BJ (cell line): ENCODE measurements around the gene L3MBTL1. TPM values are rescaled to one million over a fixed set of nuclear protein-coding genes. Genes with fewer than 3 reads are reported as not detected.

Source experiments
- CTCF ChIA-PET: fragments of 350-600 bp; formaldehyde crosslinking; extraction: SDS; loops from one replicate; lab custom pipeline; 2021; ENCODE audit warnings: antibody characterized with exemption, inconsistent platforms; lab: Yijun Ruan, JAX
- POLR2A ChIA-PET: fragments of 300-600 bp; sonication (Branson Sonifier 250); formaldehyde crosslinking; extraction: SDS; loops from one replicate; lab custom pipeline; 2021; ENCODE audit warnings: antibody characterized with exemption; lab: Charles Lee
- DNase-seq: peaks from one replicate; pipeline ENCODE4 v3.0.0-alpha.2; 2011; ENCODE audit warnings: low read depth
- H3K27me3 ChIP-seq: 2 replicates; pipeline ENCODE4 v1.6.0; 2011; ENCODE audit warnings: low read length; ENCODE audit not compliant: control insufficient read depth, insufficient read depth
- H3K36me3 ChIP-seq: 2 replicates; pipeline ENCODE4 v1.5.1; 2011; ENCODE audit warnings: low read length; ENCODE audit not compliant: control insufficient read depth, insufficient read depth
- H3K4me3 ChIP-seq: 2 replicates; pipeline ENCODE4 v1.5.1; 2011; ENCODE audit warnings: low read depth, mild to moderate bottlenecking, control low read depth, low read length
- polyA plus RNA-seq: library from polyadenylated mRNA; depleted of rRNA; stranded (reverse); fragments of >200 nt; gene quantifications from 2 replicates; pipeline ENCODE4 v1.2.3, GENCODE V29; 2011
- TF ChIP-seq, protein P1 (sequence below): IDR thresholded peaks from 2 replicates; pipeline ENCODE4 v1.5.1; 2011; ENCODE audit warnings: low read depth, mild to moderate bottlenecking, control low read depth, inconsistent platforms, low read length, moderate library complexity; ENCODE audit not compliant: insufficient read depth

L3MBTL1 gene
- polyA plus RNA-seq, 1 experiment = 4.5 TPM

DNA sequence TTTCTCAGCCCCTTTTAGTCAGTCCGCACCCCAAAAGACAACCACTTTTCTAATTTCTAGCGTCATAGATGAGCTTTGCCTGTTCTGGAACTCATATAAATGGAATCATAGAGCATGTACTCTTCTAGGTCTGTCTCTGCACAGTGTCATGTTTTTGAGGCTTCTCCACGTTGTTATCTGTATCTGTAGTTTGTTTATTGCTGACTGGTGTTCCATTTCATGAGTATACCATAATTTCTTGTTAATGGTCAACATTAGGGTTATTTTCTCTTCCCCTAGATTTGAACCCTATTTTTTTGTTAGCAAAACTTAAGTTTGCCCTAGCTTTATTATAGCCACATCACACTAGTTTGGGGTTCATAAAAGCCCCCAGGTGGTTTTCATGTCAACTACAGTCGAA, 35.2 kb downstream of the L3MBTL1 start:
- DNase-seq = no peak
- ChIA-PET POLR2A (no interaction called here), CTCF (no interaction called here)
- Histone ChIP-seq H3K36me3 (no peaks in the 10 kb centered on the region; the same call in 1 of the 2 replicates), H3K4me3 (no peak overlapping the region), H3K27me3 (no peaks in the 10 kb centered on the region)
- TF ChIP-seq, protein P1, sequence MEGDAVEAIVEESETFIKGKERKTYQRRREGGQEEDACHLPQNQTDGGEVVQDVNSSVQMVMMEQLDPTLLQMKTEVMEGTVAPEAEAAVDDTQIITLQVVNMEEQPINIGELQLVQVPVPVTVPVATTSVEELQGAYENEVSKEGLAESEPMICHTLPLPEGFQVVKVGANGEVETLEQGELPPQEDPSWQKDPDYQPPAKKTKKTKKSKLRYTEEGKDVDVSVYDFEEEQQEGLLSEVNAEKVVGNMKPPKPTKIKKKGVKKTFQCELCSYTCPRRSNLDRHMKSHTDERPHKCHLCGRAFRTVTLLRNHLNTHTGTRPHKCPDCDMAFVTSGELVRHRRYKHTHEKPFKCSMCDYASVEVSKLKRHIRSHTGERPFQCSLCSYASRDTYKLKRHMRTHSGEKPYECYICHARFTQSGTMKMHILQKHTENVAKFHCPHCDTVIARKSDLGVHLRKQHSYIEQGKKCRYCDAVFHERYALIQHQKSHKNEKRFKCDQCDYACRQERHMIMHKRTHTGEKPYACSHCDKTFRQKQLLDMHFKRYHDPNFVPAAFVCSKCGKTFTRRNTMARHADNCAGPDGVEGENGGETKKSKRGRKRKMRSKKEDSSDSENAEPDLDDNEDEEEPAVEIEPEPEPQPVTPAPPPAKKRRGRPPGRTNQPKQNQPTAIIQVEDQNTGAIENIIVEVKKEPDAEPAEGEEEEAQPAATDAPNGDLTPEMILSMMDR = no peak

DNA sequence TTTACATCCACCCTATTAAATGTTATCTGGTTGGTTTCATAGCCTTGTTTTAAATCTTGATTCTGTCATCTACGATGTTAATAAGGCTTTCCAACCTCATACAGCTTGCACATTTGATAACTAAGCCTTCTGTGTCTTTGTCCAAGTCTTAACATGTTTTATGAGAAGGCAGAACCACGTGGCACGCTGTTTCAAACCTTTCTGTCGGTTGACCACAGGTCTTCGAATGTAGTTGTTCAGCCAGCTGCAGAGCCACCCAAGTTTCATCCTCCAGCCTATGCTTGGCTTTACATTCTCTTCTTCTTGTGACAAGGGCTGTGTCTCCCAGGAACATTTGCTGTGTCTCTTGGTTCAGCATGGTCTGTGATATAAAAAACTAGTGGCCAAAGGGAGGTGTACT, 35.6 kb downstream of the L3MBTL1 start:
- Histone ChIP-seq H3K36me3 (no peaks in the 10 kb centered on the region; the same call in 1 of the 2 replicates), H3K4me3 (no peak overlapping the region), H3K27me3 (no peaks in the 10 kb centered on the region)
- CTCF ChIA-PET = no interaction called here
- POLR2A ChIA-PET = no interaction called here
- DNase-seq = no peak
- TF ChIP-seq, protein P1 = no peak

DNA sequence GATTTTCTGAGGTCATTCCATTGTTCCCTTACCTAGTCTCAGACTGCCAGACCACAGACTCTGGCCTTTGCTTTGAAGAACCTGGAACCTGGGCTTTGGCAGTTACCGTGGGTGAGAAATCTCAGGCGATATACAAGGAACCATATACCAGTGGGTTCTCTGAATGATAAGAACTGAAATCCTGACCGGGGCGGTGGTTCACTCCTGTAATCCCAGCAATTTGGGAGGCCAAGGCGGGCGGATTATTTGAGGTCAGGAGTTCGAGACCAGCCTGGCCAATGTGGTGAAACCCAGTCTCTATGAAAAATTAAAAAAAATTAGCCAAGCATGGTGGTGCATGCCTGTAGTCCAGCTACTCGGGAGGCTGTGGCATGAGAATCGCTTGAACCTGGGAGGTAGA, 37.0 kb downstream of the L3MBTL1 start:
- no peaks in the 10 kb centered on the region; the same call in 1 of the 2 replicates for H3K36me3 ChIP-seq
- TF ChIP-seq, protein P1 = no peak
- H3K27me3 ChIP-seq = no peaks in the 10 kb centered on the region
- H3K4me3 ChIP-seq = no peak overlapping the region
- ChIA-PET POLR2A (no interaction called here), CTCF (interaction anchor here (0.6 to 1.5 kb wide), 4 partner anchors 8 to 147 kb away, joined by 3 to 4 read pairs (median 3); no protein-coding TSS in a partner anchor)
- DNase-seq = no peak

DNA sequence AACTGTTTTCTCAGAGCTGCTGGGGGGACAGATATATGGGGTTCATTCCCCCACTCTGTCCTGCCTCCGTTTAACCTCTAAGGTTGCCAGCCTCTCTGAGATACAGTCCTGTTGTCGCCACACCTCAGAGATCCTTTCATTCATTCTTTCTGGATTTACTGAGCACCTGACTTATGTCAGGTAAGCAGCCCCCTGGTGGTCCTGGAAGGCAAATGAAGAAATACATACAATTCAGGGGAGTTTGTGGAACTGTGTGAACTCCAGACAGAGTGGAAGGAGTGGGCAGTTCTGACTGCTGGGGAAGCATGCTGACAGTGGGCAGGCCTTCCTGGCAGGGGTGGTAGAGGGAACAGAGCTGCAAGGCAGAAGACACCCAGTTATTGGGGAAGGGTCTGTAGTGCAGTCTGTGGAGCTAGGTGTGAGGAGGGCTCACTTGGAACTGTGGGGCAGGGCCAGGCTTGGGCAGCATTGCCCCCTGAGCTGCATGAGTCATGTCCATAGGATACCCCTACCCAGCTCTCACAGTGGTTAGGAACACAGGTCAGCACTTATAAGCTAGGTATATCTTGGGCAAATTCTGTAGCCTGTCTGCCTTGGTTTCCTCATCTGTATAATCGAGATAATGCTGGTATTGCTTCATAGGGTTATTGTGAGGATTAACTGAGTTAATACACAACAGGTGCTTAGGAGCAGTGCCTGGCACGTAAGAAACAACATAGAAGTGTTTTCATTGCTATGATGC, 38.5 kb downstream of the L3MBTL1 start:
- DNase-seq = no peak
- POLR2A ChIA-PET = no interaction called here
- TF ChIP-seq, protein P1 = no peak
- no peaks in the 10 kb centered on the region; the same call in 1 of the 2 replicates for H3K36me3 ChIP-seq
- H3K4me3 ChIP-seq = no peak overlapping the region
- no peaks in the 10 kb centered on the region for H3K27me3 ChIP-seq
- CTCF ChIA-PET = interaction anchor here (0.8 to 1.9 kb wide), 4 partner anchors 8 to 146 kb away, joined by 3 to 9 read pairs (median 4); no protein-coding TSS in a partner anchor

DNA sequence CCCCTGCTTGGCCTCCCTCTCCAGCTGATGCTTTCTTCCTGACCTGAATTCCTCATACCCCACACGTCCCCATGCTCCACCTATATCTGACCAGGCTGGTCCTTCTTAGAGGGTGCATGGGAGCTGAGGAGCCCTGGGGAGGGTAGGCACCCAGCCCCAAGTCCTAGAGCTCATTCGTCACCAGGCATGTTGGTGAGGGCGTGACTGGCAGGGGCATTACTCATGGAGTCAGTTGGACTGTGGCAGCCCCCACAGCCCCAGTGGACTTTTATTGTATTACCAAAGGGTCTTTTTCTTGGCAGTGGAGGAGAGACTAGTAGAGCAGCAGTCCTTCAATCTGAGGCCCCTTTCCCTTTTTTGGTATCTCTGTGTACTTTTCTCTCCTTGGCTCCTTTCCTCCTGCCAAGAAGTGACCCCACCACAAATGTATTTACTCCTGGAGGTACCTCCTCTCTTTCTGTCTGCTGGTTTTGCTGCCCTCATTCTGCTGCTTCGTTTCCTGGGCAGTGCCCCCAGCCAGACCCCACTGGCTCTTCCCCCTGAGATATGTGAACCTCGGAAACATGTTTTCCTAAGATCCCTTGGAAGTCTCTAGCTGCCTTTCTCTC, 40.9 kb downstream of the L3MBTL1 start:
- CTCF ChIA-PET = interaction anchor here (1.5 kb wide), 1 partner anchor 10 kb away, joined by 6 read pairs; no protein-coding TSS in a partner anchor
- DNase-seq = no peak
- H3K27me3 ChIP-seq = no peaks in the 10 kb centered on the region; the same call in 1 of the 2 replicates
- POLR2A ChIA-PET = no interaction called here
- H3K4me3 ChIP-seq = no peak overlapping the region
- no peaks in the 10 kb centered on the region; the same call in 1 of the 2 replicates for H3K36me3 ChIP-seq
- TF ChIP-seq, protein P1 = no peak
